Transverse colon (tissue), 4 donors: ENCODE results near the gene ECPAS.

Experiments
- EP300 ChIP-seq: sonication (generic); formaldehyde crosslinking; IDR thresholded peaks from one replicate; pipeline ENCODE4 v1.6.1; 2017; ENCODE audit warnings: antibody characterized with exemption, low read depth
- POLR2A ChIP-seq: fragments of 450-650 bp; IDR thresholded peaks from one replicate; pipeline ENCODE4 v1.6.1; 2016; ENCODE audit warnings: antibody characterized with exemption, mild to moderate bottlenecking, moderate library complexity
- POLR2AphosphoS5 ChIP-seq, 3 donors: sonication (generic); formaldehyde crosslinking; IDR thresholded peaks; one replicate each; pipeline ENCODE4 v1.6.1; 2016; ENCODE audit warnings: antibody characterized with exemption in 3 of 3
- TF ChIP-seq, protein P1 (sequence below), 5 experiments: fragments of 200-600 bp in 3 of 5; fragments of 450-650 bp in 2 of 5; sonication (generic) in 3 of 5; IDR thresholded peaks; 1 replicate in 2 of 5; 2 replicates in 3 of 5; pipeline ENCODE4 v1.5.1; 2016 to 2017; ENCODE audit warnings: antibody characterized with exemption in 5 of 5, inconsistent platforms in 3 of 5, mild to moderate bottlenecking in 2 of 5, moderate library complexity in 1 of 5

DNA sequence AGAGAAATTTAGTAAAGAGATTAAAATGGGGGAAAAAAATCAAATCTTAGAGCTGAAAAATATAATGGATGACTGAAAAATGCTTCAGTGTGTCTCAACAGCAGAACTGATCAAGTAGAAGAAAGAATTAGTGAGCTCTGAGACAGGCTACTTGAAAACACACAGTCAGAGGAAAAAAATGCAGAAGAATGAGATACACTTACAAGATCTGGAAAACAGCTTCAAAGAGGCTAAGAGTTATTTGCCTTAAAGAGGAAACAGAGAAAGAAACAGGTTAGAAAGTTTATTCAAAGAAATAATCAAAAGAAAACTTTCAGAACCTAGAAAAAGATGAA, 83.7 kb downstream of the ECPAS start:
- TF ChIP-seq POLR2A (no peak), POLR2AphosphoS5 (IDR thresholded peaks at IDR 0.05) (no peak), EP300 (no peak)
- TF ChIP-seq, protein P1, sequence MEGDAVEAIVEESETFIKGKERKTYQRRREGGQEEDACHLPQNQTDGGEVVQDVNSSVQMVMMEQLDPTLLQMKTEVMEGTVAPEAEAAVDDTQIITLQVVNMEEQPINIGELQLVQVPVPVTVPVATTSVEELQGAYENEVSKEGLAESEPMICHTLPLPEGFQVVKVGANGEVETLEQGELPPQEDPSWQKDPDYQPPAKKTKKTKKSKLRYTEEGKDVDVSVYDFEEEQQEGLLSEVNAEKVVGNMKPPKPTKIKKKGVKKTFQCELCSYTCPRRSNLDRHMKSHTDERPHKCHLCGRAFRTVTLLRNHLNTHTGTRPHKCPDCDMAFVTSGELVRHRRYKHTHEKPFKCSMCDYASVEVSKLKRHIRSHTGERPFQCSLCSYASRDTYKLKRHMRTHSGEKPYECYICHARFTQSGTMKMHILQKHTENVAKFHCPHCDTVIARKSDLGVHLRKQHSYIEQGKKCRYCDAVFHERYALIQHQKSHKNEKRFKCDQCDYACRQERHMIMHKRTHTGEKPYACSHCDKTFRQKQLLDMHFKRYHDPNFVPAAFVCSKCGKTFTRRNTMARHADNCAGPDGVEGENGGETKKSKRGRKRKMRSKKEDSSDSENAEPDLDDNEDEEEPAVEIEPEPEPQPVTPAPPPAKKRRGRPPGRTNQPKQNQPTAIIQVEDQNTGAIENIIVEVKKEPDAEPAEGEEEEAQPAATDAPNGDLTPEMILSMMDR (IDR thresholded peaks at IDR 0.05), result no peak
